Activated T-cell treated with anti-CD3 and anti-CD28 coated beads, Interleukin-2, amount 50 U/mL, for 72 hours (primary cell): ENCODE data around the gene MEF2A. TPM values are rescaled to one million over a fixed set of nuclear protein-coding genes. Genes with fewer than 3 reads are reported as not detected.
A peak's percentile ranks its signal among the peaks of the same experiment; 100 is the strongest.

Experiments
- ATAC-seq, 2 donors: fragments of 150-1000 bp; cut with Tn5 transposase; replicated peaks in 1 of 2; 2 replicates each; pipeline ENCODE4 v1.10.0; 2021; ENCODE audit warnings: moderate library complexity in 2 of 2, mild to moderate bottlenecking in 1 of 2
- DNase-seq, 2 donors: peaks; one replicate each; pipeline ENCODE4 v3.0.0; 2021 to 2022; ENCODE audit warnings: mixed read lengths in 1 of 2
- H3K27ac Mint-ChIP-seq: one replicate; pipeline ENCODE4 v1.8.0; 2022; ENCODE audit warnings: mild to moderate bottlenecking, moderate library complexity, mixed read lengths
- H3K27me3 Mint-ChIP-seq: one replicate; pipeline ENCODE4 v1.8.0; 2022; ENCODE audit warnings: low read depth, mixed read lengths
- H3K36me3 Mint-ChIP-seq, 2 donors: one replicate each; pipeline ENCODE4 v1.8.0; 2022; ENCODE audit warnings: mixed read lengths in 2 of 2, mild to moderate bottlenecking in 1 of 2; ENCODE audit not compliant: insufficient read depth in 2 of 2
- H3K4me1 Mint-ChIP-seq: one replicate; pipeline ENCODE4 v1.8.0; 2022; ENCODE audit warnings: low read depth, mixed read lengths
- H3K4me3 Mint-ChIP-seq, 2 donors: one replicate each; pipeline ENCODE4 v1.8.0; 2022; ENCODE audit warnings: mild to moderate bottlenecking in 2 of 2, mixed read lengths in 2 of 2, moderate library complexity in 2 of 2
- H3K9me3 Mint-ChIP-seq, 2 donors: one replicate each; pipeline ENCODE4 v1.8.0; 2022; ENCODE audit warnings: mixed read lengths in 2 of 2
- total RNA-seq, 2 donors: library from RNA; stranded (reverse); gene quantifications; one replicate each; pipeline ENCODE4 v1.2.3, GENCODE V29; 2022

The MEF2A gene
- total RNA-seq, 2 donors from 2014 or later, result 24.1 to 26.0 TPM

DNA sequence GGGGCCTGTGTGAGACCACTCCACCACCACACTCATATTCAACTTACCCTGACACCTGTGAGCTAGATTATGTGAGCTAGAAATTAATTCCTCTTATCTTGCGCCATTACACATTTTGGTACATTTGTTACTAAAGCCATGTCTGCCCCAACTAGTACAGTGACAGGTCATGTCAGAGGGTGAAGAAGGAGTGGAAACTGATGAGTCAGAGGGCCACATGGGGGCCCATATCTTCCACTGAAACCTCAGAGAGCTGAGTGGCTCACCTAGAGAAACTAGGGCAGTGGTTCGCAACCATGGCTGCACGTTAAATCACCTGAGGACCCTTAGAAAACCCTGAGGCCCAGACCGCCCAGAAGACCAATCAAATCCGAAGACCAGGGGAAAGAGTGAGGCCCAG, 15.7 kb upstream of the MEF2A start:
- peaks cover 10% of the 10 kb centered on the region for H3K4me1 Mint-ChIP-seq
- H3K27ac Mint-ChIP-seq, result no peak overlapping the region
- H3K9me3 Mint-ChIP-seq, result no peaks in the 10 kb centered on the region
- peak; percentile 99 for ATAC-seq
- no peaks in the 10 kb centered on the region for H3K36me3 Mint-ChIP-seq
- no peaks in the 10 kb centered on the region for H3K27me3 Mint-ChIP-seq
- peak; percentile 42 to 56 for DNase-seq
- H3K4me3 Mint-ChIP-seq, result peak overlapping the region in 1 of 2 donors; percentile 11

DNA sequence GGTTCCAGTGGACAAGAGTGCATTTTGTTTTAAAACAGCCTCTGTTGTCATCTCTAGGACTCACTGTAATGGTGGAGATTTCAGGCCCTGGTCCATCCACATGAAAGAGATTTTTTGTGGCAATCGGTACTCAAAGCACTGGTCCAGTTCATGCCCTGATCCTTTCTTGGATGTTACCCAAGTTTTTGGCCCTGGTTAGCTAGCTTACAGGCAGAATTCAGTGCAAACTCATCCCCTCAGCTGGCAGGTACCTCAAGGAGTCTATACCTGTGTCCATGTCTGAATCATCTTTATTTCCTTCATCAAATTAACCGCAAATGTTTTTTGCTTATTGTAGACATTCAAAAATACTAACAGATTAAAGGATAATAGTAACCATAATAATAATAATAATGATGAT, 13.7 kb upstream of the MEF2A start:
- no peak for ATAC-seq
- no peaks in the 10 kb centered on the region for H3K9me3 Mint-ChIP-seq
- no peaks in the 10 kb centered on the region for H3K27me3 Mint-ChIP-seq
- H3K27ac Mint-ChIP-seq, result no peak overlapping the region
- no peak overlapping the region for H3K4me3 Mint-ChIP-seq
- DNase-seq, result no peak
- H3K4me1 Mint-ChIP-seq, result peaks cover 10% of the 10 kb centered on the region
- no peaks in the 10 kb centered on the region for H3K36me3 Mint-ChIP-seq

GRCh38 chr15:99554880-99555488, 10.8 kb upstream of the MEF2A start:
- no peak overlapping the region for H3K27ac Mint-ChIP-seq
- ATAC-seq, result no peak
- H3K36me3 Mint-ChIP-seq, result no peaks in the 10 kb centered on the region
- no peak overlapping the region for H3K4me3 Mint-ChIP-seq
- no peaks in the 10 kb centered on the region for H3K9me3 Mint-ChIP-seq
- no peaks in the 10 kb centered on the region for H3K27me3 Mint-ChIP-seq
- peaks cover 6% of the 10 kb centered on the region for H3K4me1 Mint-ChIP-seq
- no peak for DNase-seq

GRCh38 chr15:99556011-99556410, 9.8 kb upstream of the MEF2A start:
- H3K4me1 Mint-ChIP-seq, result no peaks in the 10 kb centered on the region
- H3K9me3 Mint-ChIP-seq, result no peaks in the 10 kb centered on the region
- H3K36me3 Mint-ChIP-seq, result no peaks in the 10 kb centered on the region
- no peak overlapping the region for H3K27ac Mint-ChIP-seq
- no peaks in the 10 kb centered on the region for H3K27me3 Mint-ChIP-seq
- DNase-seq (no peak), ATAC-seq (no peak)
- no peak overlapping the region for H3K4me3 Mint-ChIP-seq

GRCh38 chr15:99556578-99556977, 9.2 kb upstream of the MEF2A start:
- ATAC-seq, result no peak
- Mint-ChIP-seq H3K27me3 (no peaks in the 10 kb centered on the region), H3K4me3 (no peak overlapping the region), H3K27ac (no peak overlapping the region), H3K36me3 (no peaks in the 10 kb centered on the region), H3K9me3 (no peaks in the 10 kb centered on the region), H3K4me1 (no peaks in the 10 kb centered on the region)
- DNase-seq, result no peak

- Mint-ChIP-seq H3K9me3 (no peaks in the 10 kb centered on the region), H3K4me1 (peaks cover 7% of the 10 kb centered on the region), H3K4me3 (no peak overlapping the region), H3K36me3 (no peaks in the 10 kb centered on the region), H3K27me3 (no peaks in the 10 kb centered on the region), H3K27ac (no peak overlapping the region)
- ATAC-seq (no peak), DNase-seq (no peak)
These were observed 7.7 kb upstream of the MEF2A start for GRCh38 chr15:99558084-99558483.

GRCh38 chr15:99558571-99558970, 7.2 kb upstream of the MEF2A start:
- H3K9me3 Mint-ChIP-seq, result no peaks in the 10 kb centered on the region
- no peak overlapping the region for H3K4me3 Mint-ChIP-seq
- ATAC-seq, result no peak
- H3K27me3 Mint-ChIP-seq, result no peaks in the 10 kb centered on the region
- H3K4me1 Mint-ChIP-seq, result peaks cover 10% of the 10 kb centered on the region
- H3K27ac Mint-ChIP-seq, result no peak overlapping the region
- no peaks in the 10 kb centered on the region for H3K36me3 Mint-ChIP-seq
- DNase-seq, result no peak

DNA sequence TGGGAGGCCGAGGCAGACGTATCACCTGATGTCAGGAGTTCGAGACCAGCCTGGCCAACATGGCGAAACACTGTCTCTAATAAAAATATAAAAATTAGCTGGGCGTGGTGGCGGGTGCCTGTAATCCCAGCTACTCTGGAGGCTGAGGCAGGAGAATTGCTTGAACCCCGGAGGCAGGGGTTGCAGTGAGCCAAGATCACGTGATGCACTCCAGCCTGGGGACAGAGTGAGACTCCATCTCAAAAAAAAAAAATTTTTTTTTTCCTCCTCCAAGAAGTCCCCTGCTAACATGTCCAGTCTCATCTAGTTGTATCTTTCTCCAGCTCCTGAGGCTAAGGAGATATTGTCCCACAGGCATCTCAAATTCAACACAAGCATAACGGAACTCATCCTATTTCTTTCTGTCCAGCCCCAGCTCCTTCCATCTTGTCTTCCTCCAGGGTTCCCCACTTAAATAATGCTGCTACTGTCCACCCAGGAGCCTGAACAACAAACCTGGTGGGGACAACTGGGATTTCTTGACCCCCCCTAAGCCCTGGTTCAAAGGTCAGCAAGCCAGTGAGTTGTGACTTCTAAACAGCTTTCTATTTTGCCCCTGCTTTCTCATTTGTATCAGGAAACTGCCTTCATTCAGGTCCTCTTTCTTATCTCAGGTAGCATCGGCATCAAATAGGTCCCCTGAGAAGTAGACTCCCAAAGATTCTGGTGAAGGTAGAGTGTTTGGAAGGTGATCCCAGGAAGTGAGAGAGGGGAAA, 4.1 kb upstream of the MEF2A start:
- Mint-ChIP-seq H3K9me3 (no peaks in the 10 kb centered on the region), H3K4me1 (peaks cover 21% of the 10 kb centered on the region), H3K4me3 (no peak overlapping the region)

GRCh38 chr15:99562238-99562637, 3.5 kb upstream of the MEF2A start:
- Mint-ChIP-seq H3K27ac (no peak overlapping the region), H3K27me3 (peaks cover 9% of the 10 kb centered on the region), H3K4me1 (peaks cover 22% of the 10 kb centered on the region), H3K36me3 (peaks cover 4 to 7% of the 10 kb centered on the region in 2 donors), H3K4me3 (no peak overlapping the region), H3K9me3 (no peaks in the 10 kb centered on the region)
- ATAC-seq (no peak), DNase-seq (no peak)

More for the DNA sequence above, 4.1 kb upstream of the MEF2A start:
- no peak for ATAC-seq
- H3K27ac Mint-ChIP-seq, result no peak overlapping the region
- H3K27me3 Mint-ChIP-seq, result peaks cover 9% of the 10 kb centered on the region
- DNase-seq, result no peak
- peaks cover 4 to 5% of the 10 kb centered on the region in 2 donors for H3K36me3 Mint-ChIP-seq

- Mint-ChIP-seq H3K27me3 (peaks cover 9% of the 10 kb centered on the region), H3K9me3 (no peaks in the 10 kb centered on the region), H3K36me3 (peaks cover 4 to 7% of the 10 kb centered on the region in 2 donors), H3K4me1 (peaks cover 44% of the 10 kb centered on the region), H3K27ac (peak overlapping the region; percentile 1), H3K4me3 (peak overlapping the region; percentile 51 to 56)
- no peak for ATAC-seq
- no peak for DNase-seq
These were observed 1.3 kb upstream of the MEF2A start for GRCh38 chr15:99564221-99565048.

- Mint-ChIP-seq H3K4me3 (peak overlapping the region; percentile 51 to 56), H3K9me3 (no peaks in the 10 kb centered on the region), H3K27ac (no peak overlapping the region), H3K27me3 (peaks cover 9% of the 10 kb centered on the region), H3K36me3 (peaks cover 4 to 7% of the 10 kb centered on the region in 2 donors), H3K4me1 (peaks cover 44% of the 10 kb centered on the region)
- ATAC-seq (no peak), DNase-seq (no peak)
These were observed 810 bp upstream of the MEF2A start for GRCh38 chr15:99565049-99565298.

DNA sequence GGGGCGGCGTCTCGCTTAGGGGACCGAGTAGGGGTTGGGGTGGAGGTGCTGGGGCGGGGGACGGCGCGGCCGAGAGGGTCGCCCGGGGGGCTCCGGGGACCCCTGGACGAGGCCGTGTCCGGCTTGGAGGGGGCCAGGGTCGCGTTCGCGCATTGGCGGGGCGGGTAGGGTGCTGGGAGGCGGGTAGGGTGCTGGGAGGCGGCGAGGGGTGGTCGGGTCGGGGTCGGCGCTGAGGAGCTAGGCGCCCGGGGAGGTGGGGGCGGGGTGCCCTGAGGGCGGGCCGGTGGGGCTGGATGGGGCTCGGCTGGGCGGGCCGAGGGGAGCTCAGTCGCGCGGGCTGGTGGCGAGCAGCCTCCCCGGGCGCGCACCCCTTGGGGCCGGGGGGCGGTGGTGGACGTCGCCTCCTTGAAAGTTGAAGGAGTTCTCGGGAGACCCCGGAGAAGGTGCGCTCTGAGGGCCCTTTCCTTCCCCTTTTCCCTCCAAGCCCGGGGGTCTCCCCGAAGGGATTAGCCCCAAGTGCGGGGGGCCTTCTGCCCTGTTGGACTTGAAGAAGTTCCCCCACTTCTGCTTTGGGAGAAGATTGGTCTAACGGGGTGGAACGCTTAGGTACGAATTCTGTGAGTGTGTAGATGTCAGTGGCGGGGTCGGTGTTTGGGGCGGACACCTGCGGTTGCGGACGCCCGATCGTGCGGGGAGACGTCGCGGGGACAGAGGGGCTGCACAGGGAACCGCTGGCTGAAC, 543 bp downstream of the MEF2A start:
- H3K36me3 Mint-ChIP-seq, result peaks cover 4 to 7% of the 10 kb centered on the region in 2 donors
- peak overlapping the region; percentile 93 to 94 for H3K4me3 Mint-ChIP-seq

More for the DNA sequence above, 543 bp downstream of the MEF2A start:
- Mint-ChIP-seq H3K27ac (peak overlapping the region; percentile 75), H3K9me3 (no peaks in the 10 kb centered on the region), H3K27me3 (peaks cover 9% of the 10 kb centered on the region), H3K4me1 (peaks cover 51% of the 10 kb centered on the region)
- peak; percentile 35 to 52 for DNase-seq
- peak; percentile 11 to 31 for ATAC-seq
